Fibroblast of lung (primary cell): ENCODE data around the gene FHIT. TPM values are rescaled to one million over a fixed set of nuclear protein-coding genes. Genes with fewer than 3 reads are reported as not detected.

Experiments
- DNase-seq, 2 donors: peaks; one replicate each; pipeline versions ENCODE4 v3.0.0 to v3.0.0-alpha.2; 2010; ENCODE audit warnings: low read depth in 2 of 2
- H2AFZ ChIP-seq: 2 replicates; pipeline ENCODE4 v1.5.1; 2012; ENCODE audit warnings: low read length, control low read depth, inconsistent platforms
- H3K27ac ChIP-seq: 2 replicates; pipeline ENCODE4 v1.5.1; 2011; ENCODE audit warnings: low read length, control low read depth; ENCODE audit not compliant: insufficient read depth
- H3K27me3 ChIP-seq: 2 replicates; pipeline ENCODE4 v1.5.1; 2011; ENCODE audit warnings: mild to moderate bottlenecking, low read length; ENCODE audit not compliant: control insufficient read depth, insufficient read depth
- H3K36me3 ChIP-seq: 2 replicates; pipeline ENCODE4 v1.5.1; 2011; ENCODE audit warnings: low read length; ENCODE audit not compliant: control insufficient read depth, insufficient read depth
- H3K4me1 ChIP-seq: 2 replicates; pipeline ENCODE4 v1.5.1; 2011; ENCODE audit warnings: low read length; ENCODE audit not compliant: control insufficient read depth, insufficient read depth; ENCODE audit errors: extremely low read depth
- H3K4me2 ChIP-seq: 2 replicates; pipeline ENCODE4 v1.5.1; 2011; ENCODE audit warnings: low read length, control low read depth; ENCODE audit not compliant: insufficient read depth; ENCODE audit errors: extremely low read depth
- H3K4me3 ChIP-seq, 4 experiments: fragments of 200-600 bp in 1 of 4; sonication (generic) in 1 of 4; replicated peaks in 1 of 4; 2 replicates each; pipeline ENCODE4 v1.5.1; 2011 to 2016; ENCODE audit warnings: low read length in 4 of 4, low read depth in 3 of 4, mild to moderate bottlenecking in 3 of 4, control low read depth in 2 of 4, inconsistent platforms in 1 of 4, mixed read lengths in 1 of 4; ENCODE audit not compliant: insufficient read depth in 1 of 4; ENCODE audit errors: control extremely low read depth in 1 of 4
- H3K79me2 ChIP-seq: 2 replicates; pipeline ENCODE4 v1.5.1; 2012; ENCODE audit warnings: mild to moderate bottlenecking, low read length, inconsistent platforms; ENCODE audit not compliant: control insufficient read depth, insufficient read depth
- H3K9ac ChIP-seq: 2 replicates; pipeline ENCODE4 v1.5.1; 2011; ENCODE audit warnings: mild to moderate bottlenecking, low read length, control low read depth; ENCODE audit not compliant: insufficient read depth
- H3K9me3 ChIP-seq: 2 replicates; pipeline ENCODE4 v1.5.1; 2012; ENCODE audit warnings: low read depth, low read length; ENCODE audit not compliant: control insufficient read depth, insufficient read depth
- H4K20me1 ChIP-seq: 2 replicates; pipeline ENCODE4 v1.5.1; 2011; ENCODE audit warnings: low read length; ENCODE audit not compliant: control insufficient read depth, insufficient read depth; ENCODE audit errors: extremely low read depth
- EZH2 ChIP-seq: IDR thresholded peaks from 2 replicates; pipeline ENCODE4 v1.5.1; 2012; ENCODE audit warnings: low read length, control low read depth, mild to moderate bottlenecking; ENCODE audit errors: missing control alignments
- polyA plus RNA-seq, 2 donors: library from polyadenylated mRNA; depleted of rRNA in 1 of 2; stranded (reverse) in 1 of 2; unstranded in 1 of 2; fragments of >200 nt; gene quantifications; 2 replicates each; pipeline ENCODE4 v1.2.1, GENCODE V29; 2011 to 2012; ENCODE audit warnings: missing spikeins in 1 of 2
- total RNA-seq: library from RNA; depleted of rRNA; stranded (reverse); fragments of >200 nt; gene quantifications from 2 replicates; pipeline ENCODE4 v1.2.1, GENCODE V29; 2014
- TF ChIP-seq, protein P1 (sequence below), 2 donors: IDR thresholded peaks in 1 of 2; conservative IDR thresholded peaks in 1 of 2; 1 replicate in 1 of 2; 2 replicates in 1 of 2; pipeline ENCODE4 v1.5.1; 2011 to 2012; ENCODE audit warnings: low read length in 2 of 2, control low read depth in 1 of 2, inconsistent platforms in 1 of 2, low read depth in 1 of 2, mild to moderate bottlenecking in 1 of 2

FHIT gene
- total and polyA plus RNA-seq, 2 donors (not counting 1 experiment from before 2014, with no cell fraction given): 0.79 to 2.1 TPM

DNA sequence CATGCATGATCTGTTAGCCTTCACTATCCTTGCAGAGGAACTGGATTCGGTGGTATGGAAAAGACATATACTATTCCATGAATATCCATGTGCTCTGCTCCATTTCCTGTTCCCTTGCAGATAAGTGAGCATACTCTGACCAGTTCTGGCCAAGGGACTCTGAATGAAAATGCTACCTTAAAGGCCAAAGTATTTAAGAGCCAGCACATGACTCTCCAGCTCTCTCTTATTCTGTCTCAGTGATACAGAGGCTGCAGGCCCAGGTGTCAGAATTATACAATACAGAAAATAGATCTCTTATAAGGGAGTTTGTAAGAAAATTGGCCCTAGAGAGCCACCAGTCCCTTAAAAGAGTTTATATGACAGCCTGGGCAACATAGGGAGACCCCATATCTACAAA is 1421.7 kb downstream of the FHIT start:
- no peak overlapping the region for H2AFZ ChIP-seq
- no peaks in the 10 kb centered on the region for H4K20me1 ChIP-seq
- H3K79me2 ChIP-seq: no peaks in the 10 kb centered on the region
- no peaks in the 10 kb centered on the region for H3K36me3 ChIP-seq
- TF ChIP-seq, protein P1, sequence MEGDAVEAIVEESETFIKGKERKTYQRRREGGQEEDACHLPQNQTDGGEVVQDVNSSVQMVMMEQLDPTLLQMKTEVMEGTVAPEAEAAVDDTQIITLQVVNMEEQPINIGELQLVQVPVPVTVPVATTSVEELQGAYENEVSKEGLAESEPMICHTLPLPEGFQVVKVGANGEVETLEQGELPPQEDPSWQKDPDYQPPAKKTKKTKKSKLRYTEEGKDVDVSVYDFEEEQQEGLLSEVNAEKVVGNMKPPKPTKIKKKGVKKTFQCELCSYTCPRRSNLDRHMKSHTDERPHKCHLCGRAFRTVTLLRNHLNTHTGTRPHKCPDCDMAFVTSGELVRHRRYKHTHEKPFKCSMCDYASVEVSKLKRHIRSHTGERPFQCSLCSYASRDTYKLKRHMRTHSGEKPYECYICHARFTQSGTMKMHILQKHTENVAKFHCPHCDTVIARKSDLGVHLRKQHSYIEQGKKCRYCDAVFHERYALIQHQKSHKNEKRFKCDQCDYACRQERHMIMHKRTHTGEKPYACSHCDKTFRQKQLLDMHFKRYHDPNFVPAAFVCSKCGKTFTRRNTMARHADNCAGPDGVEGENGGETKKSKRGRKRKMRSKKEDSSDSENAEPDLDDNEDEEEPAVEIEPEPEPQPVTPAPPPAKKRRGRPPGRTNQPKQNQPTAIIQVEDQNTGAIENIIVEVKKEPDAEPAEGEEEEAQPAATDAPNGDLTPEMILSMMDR (conservative IDR thresholded peaks at IDR 0.05 in 1 of 2, IDR thresholded peaks at IDR 0.05 in 1 of 2; ENCODE audit: low read depth in 1 of 2, low read length in 2 of 2): no peak
- TF ChIP-seq EZH2: no peak
- H3K9me3 ChIP-seq: no peaks in the 10 kb centered on the region
- no peak overlapping the region for H3K4me2 ChIP-seq
- DNase-seq: no peak
- no peaks in the 10 kb centered on the region for H3K27me3 ChIP-seq
- H3K27ac ChIP-seq: no peak overlapping the region
- H3K9ac ChIP-seq: no peak overlapping the region
- no peaks in the 10 kb centered on the region for H3K4me1 ChIP-seq
- no peak overlapping the region for H3K4me3 ChIP-seq

DNA sequence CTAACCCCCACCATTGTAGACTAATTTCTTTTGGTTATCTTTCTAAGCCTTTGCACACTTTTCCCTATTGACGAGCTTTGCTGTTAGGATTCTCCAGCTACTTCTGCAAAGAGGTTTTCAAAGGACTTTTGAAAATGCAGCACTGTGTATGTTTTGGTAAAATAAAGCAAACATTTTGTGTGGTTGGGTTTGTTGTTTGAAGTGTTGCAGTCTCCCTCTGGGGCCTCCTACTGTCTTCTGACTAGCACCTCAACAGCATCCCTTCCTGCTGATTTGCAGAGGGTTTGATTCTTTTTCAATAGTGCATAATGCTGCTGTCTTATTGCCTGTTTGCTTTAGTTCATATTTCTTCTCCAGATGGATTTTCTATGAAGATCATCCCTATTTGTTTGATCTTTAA is 1426.4 kb downstream of the FHIT start:
- no peak overlapping the region for H3K9ac ChIP-seq
- H3K27me3 ChIP-seq: no peaks in the 10 kb centered on the region
- H3K79me2 ChIP-seq: no peaks in the 10 kb centered on the region
- no peaks in the 10 kb centered on the region for H4K20me1 ChIP-seq
- TF ChIP-seq, protein P1 (conservative IDR thresholded peaks at IDR 0.05 in 1 of 2, IDR thresholded peaks at IDR 0.05 in 1 of 2; ENCODE audit: low read depth in 1 of 2, low read length in 2 of 2): no peak
- TF ChIP-seq EZH2: no peak
- H3K27ac ChIP-seq: no peak overlapping the region
- no peaks in the 10 kb centered on the region for H3K4me1 ChIP-seq
- no peak for DNase-seq
- H3K36me3 ChIP-seq: no peaks in the 10 kb centered on the region
- H2AFZ ChIP-seq: no peak overlapping the region
- no peaks in the 10 kb centered on the region for H3K9me3 ChIP-seq
- H3K4me3 ChIP-seq: no peak overlapping the region
- no peak overlapping the region for H3K4me2 ChIP-seq

DNA sequence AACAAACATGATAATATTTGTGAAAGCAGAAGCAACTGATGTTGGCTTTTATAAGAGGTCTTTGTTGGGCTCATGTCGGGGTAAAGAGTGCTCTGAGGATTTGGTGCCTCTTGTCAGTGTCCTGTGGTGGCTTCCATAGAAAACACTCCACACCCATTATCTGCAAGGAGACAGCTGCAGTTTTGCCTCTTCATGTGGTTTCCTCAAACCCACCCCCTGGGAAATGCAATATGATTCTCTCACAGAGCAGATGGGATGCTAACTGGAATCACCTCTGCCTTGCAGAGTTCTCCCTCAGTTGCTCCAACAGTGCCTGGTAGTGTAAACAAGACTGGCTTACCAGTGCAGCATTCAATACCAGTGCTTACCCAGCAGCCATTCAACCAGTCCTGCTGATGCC is 1430.0 kb downstream of the FHIT start:
- Histone ChIP-seq H3K9me3 (no peaks in the 10 kb centered on the region), H3K79me2 (no peaks in the 10 kb centered on the region), H3K4me1 (peaks cover 12% of the 10 kb centered on the region), H3K4me3 (no peak overlapping the region), H3K27me3 (no peaks in the 10 kb centered on the region), H2AFZ (no peak overlapping the region), H3K27ac (no peak overlapping the region), H3K36me3 (no peaks in the 10 kb centered on the region), H4K20me1 (no peaks in the 10 kb centered on the region), H3K9ac (no peak overlapping the region), H3K4me2 (no peak overlapping the region)
- no peak for TF ChIP-seq EZH2
- TF ChIP-seq, protein P1 (conservative IDR thresholded peaks at IDR 0.05 in 1 of 2, IDR thresholded peaks at IDR 0.05 in 1 of 2; ENCODE audit: low read depth in 1 of 2, low read length in 2 of 2): no peak
- no peak for DNase-seq
